Dedifferentiated amniotic fluid mesenchymal stem cell (primary cell): ENCODE results near the gene TBC1D7.

Experiments used
- DNase-seq: peaks from one replicate; pipeline ENCODE4 v3.0.0-alpha.2; 2016; ENCODE audit errors: extremely low spot score

Gene TBC1D7

GRCh38 chr6:13328076-13328874 is at the start of gene TBC1D7:
TBC1D7 (minus strand) TSS chr6:13328537; CDS start chr6:13326898, 1,639 bp downstream.
- peak; percentile 90 for DNase-seq

- no peak for DNase-seq
Measured at GRCh38 chr6:13377054-13377758, 48.9 kb upstream of the TBC1D7 start.

DNA sequence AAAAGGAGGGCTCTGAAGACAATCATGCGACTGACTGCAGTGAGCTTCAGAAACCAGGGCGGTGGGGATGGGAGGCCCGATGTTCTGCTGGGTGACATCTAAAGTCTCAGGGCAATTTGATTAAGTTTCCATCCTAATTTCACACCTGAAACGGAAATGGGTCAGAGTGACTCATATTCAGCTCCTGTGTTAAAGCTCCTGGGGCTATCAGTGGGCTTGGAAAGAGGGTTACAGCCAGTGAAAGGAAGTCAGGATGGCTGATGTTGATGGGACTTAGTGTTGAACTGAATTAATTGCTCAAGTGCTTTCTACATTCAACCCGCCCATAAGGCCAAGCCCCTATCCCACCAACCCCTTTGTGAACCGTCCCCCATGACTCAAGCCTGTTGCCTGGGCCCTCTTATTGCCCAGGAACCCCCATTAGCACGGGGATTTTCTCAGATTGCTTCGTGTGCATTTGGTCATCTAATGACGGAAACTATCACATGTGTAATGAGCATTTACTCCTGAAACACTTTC is 47.1 kb upstream of the TBC1D7 start:
- no peak for DNase-seq

DNA sequence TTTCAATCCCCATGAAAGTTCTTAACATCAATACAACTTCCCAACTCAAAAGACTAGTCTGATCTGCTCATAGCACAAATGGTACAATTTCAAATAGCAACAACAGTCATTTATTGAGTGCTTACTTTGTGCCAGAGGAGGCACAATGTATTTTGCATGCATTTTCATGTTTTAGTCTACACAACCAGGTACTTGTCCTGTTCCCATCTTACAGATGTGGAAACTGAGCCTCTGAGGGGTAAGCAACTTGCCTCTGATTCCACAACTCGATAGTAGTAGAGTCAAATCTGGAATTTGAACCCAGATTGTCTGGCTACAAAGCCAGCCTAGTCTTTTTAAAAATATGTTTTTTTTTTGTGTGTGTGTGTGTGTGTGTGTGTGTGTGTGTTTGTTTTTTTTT is 45.6 kb upstream of the TBC1D7 start:
- DNase-seq = no peak

GRCh38 chr6:13373488-13373886 is 45.1 kb upstream of the TBC1D7 start:
- DNase-seq = no peak

GRCh38 chr6:13372688-13373487 is 44.6 kb upstream of the TBC1D7 start:
- DNase-seq = no peak

DNA sequence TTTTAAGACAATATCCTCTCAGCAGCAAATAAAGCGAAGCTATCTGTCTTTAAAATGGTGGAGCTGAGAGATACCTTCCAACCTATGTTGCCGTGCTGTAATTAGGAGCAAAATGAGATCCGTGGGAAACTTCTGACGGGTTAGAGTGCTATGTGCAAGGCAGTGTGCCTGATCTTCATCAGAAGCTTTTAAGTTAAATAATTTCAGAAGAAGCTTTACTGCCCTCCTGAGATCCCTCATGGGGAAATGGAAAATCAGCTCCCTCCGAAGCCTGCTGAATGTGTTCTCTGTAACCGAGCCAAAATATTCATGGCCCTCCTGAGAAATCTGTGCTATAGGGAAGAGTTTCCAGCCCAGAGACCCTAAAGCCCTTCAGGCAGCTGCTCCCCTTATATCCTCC is 43.7 kb upstream of the TBC1D7 start:
- no peak for DNase-seq

GRCh38 chr6:13371421-13372072 is 43.2 kb upstream of the TBC1D7 start:
- no peak for DNase-seq

DNA sequence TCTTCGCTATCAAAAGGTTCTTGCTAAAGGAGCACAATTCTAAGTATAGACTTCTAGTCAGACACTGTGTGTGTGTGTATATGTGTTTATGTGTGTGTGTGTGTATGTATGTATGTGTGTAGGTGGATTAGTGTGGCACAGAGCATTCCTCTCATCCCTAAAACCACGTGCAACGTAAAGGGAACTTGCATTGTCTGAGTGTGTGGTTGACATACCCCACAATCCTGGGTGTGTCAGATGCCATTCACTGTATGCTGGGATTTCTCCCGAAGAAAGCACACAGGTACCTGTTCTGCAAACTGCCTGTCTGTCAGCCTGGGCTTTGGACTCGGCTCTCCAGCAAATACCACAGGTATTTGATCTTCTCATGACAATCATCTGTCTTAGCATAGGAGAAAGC is 42.3 kb upstream of the TBC1D7 start:
- no peak for DNase-seq

- DNase-seq = no peak
Measured at GRCh38 chr6:13369591-13369990, 41.3 kb upstream of the TBC1D7 start.

DNA sequence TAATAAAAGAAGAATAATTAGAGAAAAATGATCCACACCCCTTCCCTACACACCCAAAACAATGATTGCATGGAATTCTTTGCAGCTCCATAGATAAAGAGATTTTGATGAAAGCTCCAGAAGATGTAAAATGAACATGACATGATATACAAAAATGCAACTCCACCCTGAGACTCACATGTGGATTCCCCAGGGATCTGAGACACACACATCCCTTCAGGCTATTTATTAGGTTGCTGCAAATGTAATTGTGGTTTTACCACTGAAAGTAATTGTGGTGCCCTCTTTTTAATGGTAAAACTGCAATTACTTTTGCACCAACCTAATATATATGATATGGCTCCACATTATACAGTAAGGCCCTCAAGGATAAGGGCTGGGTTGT is 40.4 kb upstream of the TBC1D7 start:
- no peak for DNase-seq

DNA sequence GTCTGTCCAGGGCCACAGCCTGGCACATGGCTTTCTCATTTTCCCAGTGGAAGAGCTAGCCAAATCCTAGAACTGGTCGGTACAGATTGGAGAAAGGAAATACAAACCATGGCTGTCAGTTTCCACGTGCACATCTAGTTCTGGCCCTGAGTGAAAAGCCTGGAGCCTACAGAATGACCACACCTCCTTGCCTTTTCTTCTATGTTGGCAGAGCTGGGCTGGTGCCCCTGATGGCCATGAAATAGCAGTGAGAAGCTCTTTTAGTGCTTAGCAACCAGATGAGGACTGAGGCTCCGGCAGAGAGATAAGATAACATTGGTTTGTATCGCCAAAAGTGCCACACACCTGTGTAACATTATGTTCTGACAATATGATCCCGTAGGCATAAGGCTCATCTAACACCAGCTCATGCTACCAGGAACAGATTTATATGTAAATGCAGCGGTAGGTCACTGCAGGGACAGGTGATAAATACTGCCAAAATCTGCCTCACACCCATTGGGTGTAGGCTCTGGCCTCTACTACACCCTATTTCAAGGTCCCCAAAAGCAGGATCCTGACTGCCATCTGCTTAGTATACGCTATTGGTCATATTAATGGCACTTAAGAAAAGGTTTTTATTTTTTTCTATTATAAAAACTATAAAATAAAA is 39.9 kb upstream of the TBC1D7 start:
- DNase-seq = no peak

- no peak for DNase-seq
Measured at GRCh38 chr6:13367396-13367795, 39.1 kb upstream of the TBC1D7 start.

GRCh38 chr6:13365320-13365719 is 37.0 kb upstream of the TBC1D7 start:
- DNase-seq = no peak

DNA sequence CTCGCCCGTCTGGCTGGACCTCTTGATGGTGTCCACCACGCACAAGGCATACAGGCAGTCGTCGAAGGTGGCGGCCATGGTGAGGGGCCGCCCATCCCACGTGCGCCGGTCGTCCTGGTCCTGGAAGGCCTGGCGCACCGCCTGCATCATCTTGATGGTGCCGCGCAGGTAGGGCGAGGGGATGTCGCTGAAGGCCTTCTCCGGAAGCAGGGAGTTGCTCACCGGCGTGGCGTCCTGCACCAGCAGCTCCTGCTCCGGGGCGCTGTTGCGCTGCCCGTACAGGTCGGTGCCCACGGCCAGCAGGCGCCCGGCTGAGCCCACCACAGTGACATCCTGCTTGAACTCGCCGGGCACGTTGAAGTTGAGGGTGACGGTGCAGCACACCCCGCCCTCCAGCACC is 36.5 kb upstream of the TBC1D7 start:
- DNase-seq = no peak

DNA sequence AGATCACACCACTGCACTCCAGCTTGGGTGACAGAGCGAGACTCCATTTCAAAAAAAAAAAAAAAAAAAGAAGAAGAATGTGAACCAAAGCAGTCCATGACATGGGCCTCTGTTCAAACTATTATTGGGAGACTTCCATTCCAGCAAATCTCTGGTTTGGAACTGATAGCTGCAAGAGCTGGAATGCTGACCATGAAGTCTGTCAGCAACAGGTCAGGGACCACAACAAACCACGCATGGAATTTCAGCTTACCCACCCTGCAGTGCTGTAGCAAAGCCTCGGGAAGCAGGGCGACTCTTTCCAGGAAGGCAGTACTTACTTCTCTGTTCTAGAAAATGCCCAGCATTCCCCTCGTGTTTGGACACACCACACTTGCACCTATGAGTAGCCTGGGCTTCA is 34.1 kb upstream of the TBC1D7 start:
- no peak for DNase-seq

DNA sequence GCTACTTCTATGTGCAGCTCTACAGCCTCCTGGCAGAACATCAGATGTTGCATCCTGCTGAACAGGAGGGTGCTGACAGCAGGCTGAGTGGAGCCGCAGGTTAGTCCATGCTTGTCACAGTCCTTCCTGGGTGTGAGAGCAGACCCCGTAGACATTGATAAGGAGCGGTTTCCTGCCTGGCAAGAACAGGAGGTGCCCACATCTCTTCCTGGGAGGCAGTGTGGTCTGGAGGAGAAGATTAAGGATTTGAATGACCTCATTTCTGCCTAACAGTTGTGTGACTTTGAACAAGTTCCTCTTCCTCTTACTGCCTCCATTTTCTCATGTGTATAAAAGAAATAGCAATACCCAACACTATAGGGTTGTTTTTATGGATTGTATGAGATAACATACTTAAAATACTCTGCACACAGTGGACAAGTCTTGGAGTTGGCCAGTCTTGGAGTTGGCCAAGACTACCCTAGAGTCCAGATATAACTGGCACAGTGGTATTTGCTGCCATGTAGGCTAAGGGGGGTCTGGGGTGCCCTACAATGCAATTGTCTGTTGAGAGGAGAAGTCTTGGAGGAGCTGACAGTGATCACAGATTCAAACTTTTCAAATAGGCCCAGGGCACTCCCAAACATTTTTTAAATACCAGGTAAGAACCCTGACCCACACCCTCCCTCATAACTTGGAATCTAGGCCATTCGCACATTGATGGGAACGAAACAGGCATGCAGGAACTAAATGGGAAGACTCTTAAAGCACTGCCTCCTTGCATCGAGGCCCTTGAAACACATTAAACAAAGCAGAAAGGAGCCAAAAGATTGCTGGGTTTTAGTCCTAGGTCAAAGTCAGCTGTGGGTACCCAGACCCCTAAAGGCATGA is 32.6 kb upstream of the TBC1D7 start:
- no peak for DNase-seq

- DNase-seq = no peak
Measured at GRCh38 chr6:13359287-13359686, 30.9 kb upstream of the TBC1D7 start.

DNA sequence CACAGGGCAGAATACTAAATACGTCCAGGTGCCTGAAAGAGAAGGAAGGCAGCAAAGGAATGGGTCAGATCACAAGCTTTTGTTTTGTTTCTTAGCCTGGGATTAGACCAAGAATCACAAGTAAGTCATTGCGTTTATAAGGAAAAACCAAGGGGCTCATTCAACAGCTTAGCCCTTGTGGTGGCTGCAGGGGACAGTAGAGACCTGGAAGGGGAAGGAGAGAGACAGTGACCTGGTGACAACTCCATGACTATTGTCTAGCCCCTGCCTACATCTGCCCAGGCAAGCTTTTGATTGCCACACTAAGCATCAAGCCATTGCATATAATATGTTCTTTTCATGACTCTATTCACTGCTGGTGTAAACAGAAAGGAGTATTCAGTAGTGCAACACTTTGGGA is 30.2 kb upstream of the TBC1D7 start:
- no peak for DNase-seq

DNA sequence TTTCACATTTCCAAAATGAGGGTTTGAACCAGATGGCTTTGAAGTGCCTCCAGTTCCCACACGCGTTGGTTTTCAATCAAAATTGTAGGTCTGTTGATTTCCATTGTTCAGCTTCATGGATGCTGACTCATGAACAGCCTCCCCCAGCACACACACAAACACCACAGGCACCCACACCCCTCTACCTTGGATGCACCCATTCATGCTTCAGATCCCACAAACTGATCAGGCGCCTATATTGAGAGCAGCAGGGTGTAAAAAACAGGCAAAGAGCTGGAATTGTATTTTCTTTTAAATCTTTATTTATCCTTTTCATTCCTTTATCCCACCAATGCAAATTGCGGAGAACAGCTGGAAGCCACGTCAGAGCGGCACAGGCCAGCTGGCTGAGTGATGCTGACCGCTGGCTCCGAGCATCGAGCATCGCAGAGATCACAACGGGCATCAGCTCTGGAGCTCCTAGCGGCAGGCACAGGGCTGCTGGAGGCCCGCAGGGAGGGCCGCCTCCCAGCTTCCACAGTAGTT is 29.3 kb upstream of the TBC1D7 start:
- DNase-seq = no peak
